ENCODE measurements around the gene SLC25A25.

DNA sequence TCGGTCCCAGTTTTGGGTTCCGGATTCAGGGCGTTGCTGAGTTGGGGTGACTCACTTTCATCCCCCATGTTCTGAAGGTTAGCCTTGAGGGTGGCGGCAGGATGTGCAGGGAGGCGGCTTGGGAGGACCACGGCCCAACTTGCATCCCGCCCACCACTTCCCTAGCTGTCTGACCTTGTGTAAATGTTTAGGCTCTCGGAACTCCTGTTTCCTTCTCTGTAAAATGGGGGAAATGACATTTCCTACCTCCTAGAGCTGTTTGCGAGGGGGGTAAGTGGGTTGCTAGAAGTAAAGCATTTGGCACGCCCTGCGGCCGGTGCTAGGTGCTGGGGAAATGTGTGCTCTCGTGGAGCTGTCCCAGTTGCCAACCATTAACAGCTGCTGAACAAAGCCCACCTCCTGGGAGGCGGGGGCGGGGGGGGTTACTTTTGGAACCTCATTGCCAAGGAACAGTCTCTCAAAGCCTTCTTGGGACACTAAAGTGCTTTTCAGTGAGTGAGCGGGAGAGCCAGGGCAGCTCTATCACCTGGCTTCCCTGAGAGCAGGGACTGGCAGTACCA is 32.0 kb downstream of the SLC25A25 start:
- TF ChIP-seq FOS (IDR thresholded peaks at IDR 0.05; ENCODE audit: borderline replicate concordance, extremely low read depth, insufficient read length) (no peak), KDM1A (IDR thresholded peaks at IDR 0.05; ENCODE audit: borderline replicate concordance) (no peak), SMC3 (IDR thresholded peaks at IDR 0.05; ENCODE audit: borderline replicate concordance, low read length) (no peak), CBFB (IDR thresholded peaks at IDR 0.05; ENCODE audit: low read depth) (no peak), POLR2A (IDR thresholded peaks at IDR 0.05; ENCODE audit: low read depth, low read length) (no peak), CHD2 (IDR thresholded peaks at IDR 0.05; ENCODE audit: borderline replicate concordance, low read depth, low read length) (no peak), MTA3 (IDR thresholded peaks at IDR 0.05; ENCODE audit: borderline replicate concordance, low read length) (no peak), ZNF274 (IDR thresholded peaks at IDR 0.05; ENCODE audit: insufficient read depth, insufficient read length) (no peak), ZSCAN29 (IDR thresholded peaks at IDR 0.05) (no peak), HDAC2 (IDR thresholded peaks at IDR 0.05) (no peak)
- TF ChIP-seq, protein P1, sequence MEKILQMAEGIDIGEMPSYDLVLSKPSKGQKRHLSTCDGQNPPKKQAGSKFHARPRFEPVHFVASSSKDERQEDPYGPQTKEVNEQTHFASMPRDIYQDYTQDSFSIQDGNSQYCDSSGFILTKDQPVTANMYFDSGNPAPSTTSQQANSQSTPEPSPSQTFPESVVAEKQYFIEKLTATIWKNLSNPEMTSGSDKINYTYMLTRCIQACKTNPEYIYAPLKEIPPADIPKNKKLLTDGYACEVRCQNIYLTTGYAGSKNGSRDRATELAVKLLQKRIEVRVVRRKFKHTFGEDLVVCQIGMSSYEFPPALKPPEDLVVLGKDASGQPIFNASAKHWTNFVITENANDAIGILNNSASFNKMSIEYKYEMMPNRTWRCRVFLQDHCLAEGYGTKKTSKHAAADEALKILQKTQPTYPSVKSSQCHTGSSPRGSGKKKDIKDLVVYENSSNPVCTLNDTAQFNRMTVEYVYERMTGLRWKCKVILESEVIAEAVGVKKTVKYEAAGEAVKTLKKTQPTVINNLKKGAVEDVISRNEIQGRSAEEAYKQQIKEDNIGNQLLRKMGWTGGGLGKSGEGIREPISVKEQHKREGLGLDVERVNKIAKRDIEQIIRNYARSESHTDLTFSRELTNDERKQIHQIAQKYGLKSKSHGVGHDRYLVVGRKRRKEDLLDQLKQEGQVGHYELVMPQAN (conservative IDR thresholded peaks at IDR 0.05), result no peak
- TF ChIP-seq, protein P2, sequence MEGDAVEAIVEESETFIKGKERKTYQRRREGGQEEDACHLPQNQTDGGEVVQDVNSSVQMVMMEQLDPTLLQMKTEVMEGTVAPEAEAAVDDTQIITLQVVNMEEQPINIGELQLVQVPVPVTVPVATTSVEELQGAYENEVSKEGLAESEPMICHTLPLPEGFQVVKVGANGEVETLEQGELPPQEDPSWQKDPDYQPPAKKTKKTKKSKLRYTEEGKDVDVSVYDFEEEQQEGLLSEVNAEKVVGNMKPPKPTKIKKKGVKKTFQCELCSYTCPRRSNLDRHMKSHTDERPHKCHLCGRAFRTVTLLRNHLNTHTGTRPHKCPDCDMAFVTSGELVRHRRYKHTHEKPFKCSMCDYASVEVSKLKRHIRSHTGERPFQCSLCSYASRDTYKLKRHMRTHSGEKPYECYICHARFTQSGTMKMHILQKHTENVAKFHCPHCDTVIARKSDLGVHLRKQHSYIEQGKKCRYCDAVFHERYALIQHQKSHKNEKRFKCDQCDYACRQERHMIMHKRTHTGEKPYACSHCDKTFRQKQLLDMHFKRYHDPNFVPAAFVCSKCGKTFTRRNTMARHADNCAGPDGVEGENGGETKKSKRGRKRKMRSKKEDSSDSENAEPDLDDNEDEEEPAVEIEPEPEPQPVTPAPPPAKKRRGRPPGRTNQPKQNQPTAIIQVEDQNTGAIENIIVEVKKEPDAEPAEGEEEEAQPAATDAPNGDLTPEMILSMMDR (IDR thresholded peaks at IDR 0.05 in 2 of 3, conservative IDR thresholded peaks at IDR 0.05 in 1 of 3; ENCODE audit: control insufficient read depth in 2 of 3, extremely low read depth in 1 of 3, insufficient read depth in 1 of 3, low read depth in 3 of 3, low read length in 3 of 3), result no peak

Data from GM12878 (cell line).